GM13977 (cell line): ENCODE measurements around the gene YRDC.

Source experiments
- DNase-seq: peaks from one replicate; pipeline ENCODE4 v3.0.0; 2012; ENCODE audit warnings: low spot score
- CTCF ChIP-seq: IDR thresholded peaks from 2 replicates; pipeline ENCODE4 v1.5.1; 2012; ENCODE audit warnings: mild to moderate bottlenecking, control low read depth; ENCODE audit not compliant: insufficient read depth; ENCODE audit errors: extremely low read depth, missing control alignments
- in situ Hi-C: fragments of 300-500 bp; cut with MboI; formaldehyde crosslinking; loops from one replicate; pipeline ENCODE4 v1.12.0; 2022; ENCODE audit warnings: low sequenced_read_pairs, low pct_unique_long_range_greater_than_20kb, mixed read lengths, inconsistent platforms; ENCODE audit not compliant: unreplicated experiment

YRDC gene

GRCh38 chr1:37839676-37840075 is 31.7 kb upstream of the YRDC start:
- DNase-seq: no peak
- in situ Hi-C loops: no loop called here
- no peak for TF ChIP-seq CTCF

- DNase-seq: no peak
- TF ChIP-seq CTCF: no peak
- in situ Hi-C loops: no loop called here
These were observed 28.8 kb upstream of the YRDC start for GRCh38 chr1:37836788-37837187.

GRCh38 chr1:37831809-37832208 is 23.8 kb upstream of the YRDC start:
- TF ChIP-seq CTCF: no peak
- in situ Hi-C loops: no loop called here

GRCh38 chr1:37831109-37831508 is 23.1 kb upstream of the YRDC start:
- in situ Hi-C loops: no loop called here
- DNase-seq: no peak
- no peak for TF ChIP-seq CTCF

More at GRCh38 chr1:37831809-37832208, 23.8 kb upstream of the YRDC start:
- DNase-seq: no peak

GRCh38 chr1:37828410-37829074 is 20.5 kb upstream of the YRDC start:
- DNase-seq: no peak
- in situ Hi-C loops: no loop called here
- TF ChIP-seq CTCF: no peak

- no peak for TF ChIP-seq CTCF
- DNase-seq: no peak
- in situ Hi-C loops: no loop called here
These were observed 17.5 kb upstream of the YRDC start for GRCh38 chr1:37825506-37825905.
